Measurements from ENCODE around the gene ABLIM2. TPM values are rescaled to one million over a fixed set of nuclear protein-coding genes. Genes with fewer than 3 reads are reported as not detected.

Gene ABLIM2
- total and polyA plus RNA-seq, 2 of the 4 experiments (the other 2 are of a cell fraction): under 0.01 to 0.10 TPM

DNA sequence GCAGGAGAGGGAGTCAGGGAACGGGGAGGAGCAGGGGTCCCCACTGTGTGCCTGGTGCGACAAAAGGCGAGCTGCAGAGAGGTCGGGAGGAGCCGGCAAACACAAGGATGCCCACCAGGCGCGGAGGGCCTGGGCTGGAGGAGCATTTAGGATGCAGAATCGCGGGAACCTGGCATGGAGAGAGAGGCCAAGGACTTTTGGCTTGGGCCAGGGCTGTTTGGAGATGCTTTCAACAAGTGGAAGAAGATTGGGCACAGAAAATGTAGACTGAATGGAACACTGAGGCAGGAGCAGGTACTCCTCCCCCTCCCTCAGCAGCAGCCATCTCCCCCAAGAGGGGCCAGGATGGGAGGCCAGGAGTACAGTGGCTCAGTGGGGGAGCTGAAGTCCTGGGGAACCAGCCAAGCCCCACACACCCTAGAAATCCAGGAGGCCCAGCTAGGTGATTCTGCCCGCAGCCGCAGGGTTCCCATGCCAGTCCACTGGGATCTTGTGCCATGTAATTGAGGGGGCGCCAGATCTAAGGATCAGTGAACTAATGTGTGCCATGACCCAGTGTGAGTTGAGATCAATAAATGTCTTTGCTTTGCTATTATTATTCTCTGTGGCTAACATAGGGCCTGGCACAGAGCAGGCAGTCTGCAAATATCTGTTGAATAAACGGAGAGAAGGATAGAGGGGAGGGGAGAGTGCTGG lies 1.1 kb upstream of the ABLIM2 start (continued):
- no peak for TF ChIP-seq RCOR1 (IDR thresholded peaks at IDR 0.05; ENCODE audit: insufficient replicate concordance, low read length)

DNA sequence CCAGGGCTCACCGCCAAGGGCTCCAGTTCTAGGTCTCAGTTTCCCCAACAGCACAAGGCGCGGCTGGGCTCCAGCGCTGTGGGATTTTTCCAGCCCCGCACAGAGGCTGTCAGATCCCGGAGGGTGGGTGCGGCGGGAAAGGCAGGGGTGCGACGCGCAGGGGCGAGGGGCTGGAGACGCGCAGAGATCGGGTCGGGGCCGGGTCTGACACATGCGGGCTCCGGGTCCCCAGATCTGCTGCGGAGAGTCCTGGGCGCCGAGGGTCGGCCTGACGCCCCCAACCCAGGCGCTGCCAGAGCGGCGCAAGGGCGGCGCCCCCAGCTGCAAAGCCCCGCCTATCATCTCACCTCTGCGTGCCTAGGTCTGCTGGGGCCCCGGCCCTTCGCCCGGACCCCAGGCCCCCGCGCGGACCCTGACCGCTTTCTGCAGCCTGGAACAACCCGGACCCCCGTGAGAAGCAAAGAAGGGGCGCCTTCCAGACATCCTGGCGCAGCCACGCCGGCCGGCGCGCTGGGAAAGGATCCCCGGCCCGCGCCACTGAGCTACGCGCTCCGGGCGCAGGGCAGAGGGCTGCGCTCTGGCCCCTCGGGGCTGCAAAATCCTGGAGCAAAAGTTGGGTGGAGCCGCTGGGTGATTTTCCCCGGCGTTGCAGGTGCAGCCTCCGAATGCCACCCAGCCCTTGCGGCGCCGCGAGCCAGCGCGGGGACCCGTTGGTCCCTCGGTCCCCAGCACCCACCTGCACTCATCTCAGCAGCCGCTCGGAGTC lies 486 bp downstream of the ABLIM2 start:
- BruUV-seq (replicated peaks): no TSS peak
- TF ChIP-seq, protein P1, sequence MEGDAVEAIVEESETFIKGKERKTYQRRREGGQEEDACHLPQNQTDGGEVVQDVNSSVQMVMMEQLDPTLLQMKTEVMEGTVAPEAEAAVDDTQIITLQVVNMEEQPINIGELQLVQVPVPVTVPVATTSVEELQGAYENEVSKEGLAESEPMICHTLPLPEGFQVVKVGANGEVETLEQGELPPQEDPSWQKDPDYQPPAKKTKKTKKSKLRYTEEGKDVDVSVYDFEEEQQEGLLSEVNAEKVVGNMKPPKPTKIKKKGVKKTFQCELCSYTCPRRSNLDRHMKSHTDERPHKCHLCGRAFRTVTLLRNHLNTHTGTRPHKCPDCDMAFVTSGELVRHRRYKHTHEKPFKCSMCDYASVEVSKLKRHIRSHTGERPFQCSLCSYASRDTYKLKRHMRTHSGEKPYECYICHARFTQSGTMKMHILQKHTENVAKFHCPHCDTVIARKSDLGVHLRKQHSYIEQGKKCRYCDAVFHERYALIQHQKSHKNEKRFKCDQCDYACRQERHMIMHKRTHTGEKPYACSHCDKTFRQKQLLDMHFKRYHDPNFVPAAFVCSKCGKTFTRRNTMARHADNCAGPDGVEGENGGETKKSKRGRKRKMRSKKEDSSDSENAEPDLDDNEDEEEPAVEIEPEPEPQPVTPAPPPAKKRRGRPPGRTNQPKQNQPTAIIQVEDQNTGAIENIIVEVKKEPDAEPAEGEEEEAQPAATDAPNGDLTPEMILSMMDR (conservative IDR thresholded peaks at IDR 0.05; ENCODE audit: low read depth, low read length): no peak
- TF ChIP-seq RCOR1 (IDR thresholded peaks at IDR 0.05; ENCODE audit: insufficient replicate concordance, low read length): no peak
- TF ChIP-seq FOS (IDR thresholded peaks at IDR 0.05; ENCODE audit: low read depth, low read length): no peak
- TF ChIP-seq CEBPB (IDR thresholded peaks at IDR 0.05; ENCODE audit: low read depth, low read length): no peak
- TF ChIP-seq MAFK (IDR thresholded peaks at IDR 0.05; ENCODE audit: low read depth, low read length): no peak
- TF ChIP-seq RFX5 (IDR thresholded peaks at IDR 0.05; ENCODE audit: low read depth, low read length): no peak
- no peak for TF ChIP-seq USF2 (IDR thresholded peaks at IDR 0.05; ENCODE audit: low read depth, low read length)
- TF ChIP-seq, protein P2, sequence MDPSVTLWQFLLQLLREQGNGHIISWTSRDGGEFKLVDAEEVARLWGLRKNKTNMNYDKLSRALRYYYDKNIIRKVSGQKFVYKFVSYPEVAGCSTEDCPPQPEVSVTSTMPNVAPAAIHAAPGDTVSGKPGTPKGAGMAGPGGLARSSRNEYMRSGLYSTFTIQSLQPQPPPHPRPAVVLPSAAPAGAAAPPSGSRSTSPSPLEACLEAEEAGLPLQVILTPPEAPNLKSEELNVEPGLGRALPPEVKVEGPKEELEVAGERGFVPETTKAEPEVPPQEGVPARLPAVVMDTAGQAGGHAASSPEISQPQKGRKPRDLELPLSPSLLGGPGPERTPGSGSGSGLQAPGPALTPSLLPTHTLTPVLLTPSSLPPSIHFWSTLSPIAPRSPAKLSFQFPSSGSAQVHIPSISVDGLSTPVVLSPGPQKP (IDR thresholded peaks at IDR 0.05; ENCODE audit: borderline replicate concordance, low read depth, low read length): no peak
- no peak for TF ChIP-seq RAD21 (IDR thresholded peaks at IDR 0.05; ENCODE audit: low read length)
- no peak for TF ChIP-seq BHLHE40 (IDR thresholded peaks at IDR 0.05; ENCODE audit: low read depth, low read length)
- no peak for TF ChIP-seq POLR2A (IDR thresholded peaks at IDR 0.05; ENCODE audit: low read depth, low read length)

More for the DNA sequence above, 486 bp downstream of the ABLIM2 start:
- no peaks in the 10 kb centered on the region; the same call in 1 of the 2 replicates for H4K20me1 ChIP-seq (ENCODE audit: insufficient read depth, low read length)
- no peak overlapping the region for H3K23ac ChIP-seq (ENCODE audit: low read depth, low read length)
- H2BK120ac ChIP-seq (ENCODE audit: low read depth, low read length): no peak overlapping the region
- no peak overlapping the region for H2BK20ac ChIP-seq (ENCODE audit: low read depth, low read length)
- no peak for DNase-seq
- H2AK9ac ChIP-seq (replicated peaks; ENCODE audit: low read depth, low read length, poor library complexity): no peak overlapping the region
- POLR2A ChIA-PET (ENCODE audit: unreplicated experiment): no interaction called here
- no peak overlapping the region for H3K9ac ChIP-seq (ENCODE audit: low read depth, low read length)
- H3K56ac ChIP-seq (ENCODE audit: extremely low read depth, insufficient read depth, low read length): no peak overlapping the region
- no peaks in the 10 kb centered on the region for H3K79me1 ChIP-seq (ENCODE audit: low read depth in 1 of 2, low read length in 2 of 2)
- peak; percentile 1 for ATAC-seq (ENCODE audit: low read depth)
- intact Hi-C loops (cut with micrococcal nuclease): no loop called here
- no peaks in the 10 kb centered on the region for H3K9me3 ChIP-seq (ENCODE audit: control insufficient read depth, insufficient read depth, low read length)
- H3K9me1 ChIP-seq (ENCODE audit: insufficient read depth, low read length): 0 out of 2 replicates have a peak, but pooled peaks cover 4% of the 10 kb centered on the region
- H2BK15ac ChIP-seq (ENCODE audit: low read depth, low read length): no peak overlapping the region
- no peak overlapping the region for H4K91ac ChIP-seq (ENCODE audit: insufficient read depth, low read depth, low read length)
- peak overlapping the region; percentile 59 for H3K4me2 ChIP-seq (ENCODE audit: low read depth, low read length)
- no peak overlapping the region for H3K4ac ChIP-seq (ENCODE audit: low read depth, low read length)
- CTCF ChIA-PET: interaction anchor here (1.3 kb wide), 1 partner anchor 19 kb away, joined by 3 read pairs; no protein-coding TSS in a partner anchor
- H3K14ac ChIP-seq (replicated peaks; ENCODE audit: low read depth, low read length): no peak overlapping the region
- H2BK5ac ChIP-seq (ENCODE audit: low read depth, low read length, poor library complexity, severe bottlenecking): no peak overlapping the region
- peak overlapping the region; percentile 23 for H3K4me3 ChIP-seq (ENCODE audit: insufficient read depth, low read depth, low read length)
- WGBS, 2 experiments (ENCODE audit: extremely low coverage in 2 of 2, insufficient read length in 1 of 2): 7% methylated on average over 31 of the region's 70 CpGs; no CpG with 5 or more reads in 1 of the 2 experiments
- peak overlapping the region; percentile 99 for H2AFZ ChIP-seq (replicated peaks; ENCODE audit: low read length, poor library complexity)
- H3K18ac ChIP-seq (ENCODE audit: low read depth, low read length): no peak overlapping the region
- H4K8ac ChIP-seq (ENCODE audit: low read depth in 2 of 2, low read length in 2 of 2): no peak overlapping the region
- in situ Hi-C loops (cut with MboI; ENCODE audit: low sequenced_read_pairs): no loop called here
- no peak overlapping the region for H4K5ac ChIP-seq (ENCODE audit: low read depth, low read length)
- H3K27me3 ChIP-seq (ENCODE audit: control insufficient read depth, insufficient read depth, low read length): peaks cover 53% of the 10 kb centered on the region
- no peak overlapping the region for H2AK5ac ChIP-seq (ENCODE audit: low read depth, low read length)
- dilution Hi-C loops (cut with HindIII; ENCODE audit: low sequenced_read_pairs, unreplicated experiment): no loop called here
- no peak overlapping the region for H3K27ac ChIP-seq (ENCODE audit: insufficient read depth, low read length)
- peaks cover 5% of the 10 kb centered on the region; the same call in 1 of the 2 replicates for H3K4me1 ChIP-seq (ENCODE audit: control insufficient read depth, insufficient read depth, low read length)
- no peaks in the 10 kb centered on the region for H3K36me3 ChIP-seq (ENCODE audit: control insufficient read depth, insufficient read depth, low read length)
